NCI-H345 treated with DMSO at 0.1 percent for 48 hours (cell line): ENCODE measurements around the gene CRADD.

Experiments
- DNase-seq: peaks from one replicate; lab custom pipeline; 2025; ENCODE audit not compliant: unreplicated experiment; lab: John Stamatoyannopoulos, UW

The CRADD gene

GRCh38 chr12:93804392-93805179 lies 127.4 kb downstream of the CRADD start:
- DNase-seq = no peak

DNA sequence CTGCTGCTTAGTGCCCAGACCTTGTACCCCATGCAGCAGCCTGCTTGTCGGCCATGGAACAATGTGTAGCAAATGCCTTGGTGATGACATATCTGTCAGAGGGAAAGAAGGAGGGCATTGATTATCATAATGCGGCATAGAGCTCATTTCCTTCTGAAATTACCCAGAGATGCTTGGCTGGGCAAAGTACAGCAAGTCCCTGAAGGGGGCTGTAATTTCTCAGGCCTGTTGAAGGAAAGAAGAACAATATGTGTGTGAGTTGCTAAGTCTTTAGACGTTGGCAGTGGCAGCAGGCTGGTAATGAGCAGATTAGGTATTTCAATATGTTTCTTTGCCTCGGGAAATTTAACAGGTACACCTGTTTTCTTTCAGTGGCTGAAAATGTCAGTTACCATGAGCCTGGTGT lies 128.6 kb downstream of the CRADD start:
- DNase-seq = no peak

DNA sequence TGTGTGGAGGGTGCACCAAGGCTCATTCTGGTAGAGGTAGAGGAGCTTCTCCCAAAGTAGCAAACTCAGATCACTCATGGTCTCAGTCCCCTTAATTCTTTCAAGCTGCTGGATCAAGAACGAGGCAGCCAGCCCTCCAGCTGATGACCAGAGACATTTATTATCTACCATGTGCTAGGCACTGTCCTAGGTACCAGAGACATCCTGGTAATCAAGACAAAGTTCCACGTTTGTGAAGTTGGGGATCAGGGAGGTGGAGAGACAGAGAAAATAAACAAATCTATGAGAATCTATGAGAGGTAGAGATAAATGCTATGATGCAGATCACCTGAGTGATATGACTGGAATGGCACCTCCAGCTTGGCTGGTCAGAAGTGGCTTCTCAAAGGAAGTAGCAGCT lies 130.2 kb downstream of the CRADD start:
- no peak for DNase-seq

DNA sequence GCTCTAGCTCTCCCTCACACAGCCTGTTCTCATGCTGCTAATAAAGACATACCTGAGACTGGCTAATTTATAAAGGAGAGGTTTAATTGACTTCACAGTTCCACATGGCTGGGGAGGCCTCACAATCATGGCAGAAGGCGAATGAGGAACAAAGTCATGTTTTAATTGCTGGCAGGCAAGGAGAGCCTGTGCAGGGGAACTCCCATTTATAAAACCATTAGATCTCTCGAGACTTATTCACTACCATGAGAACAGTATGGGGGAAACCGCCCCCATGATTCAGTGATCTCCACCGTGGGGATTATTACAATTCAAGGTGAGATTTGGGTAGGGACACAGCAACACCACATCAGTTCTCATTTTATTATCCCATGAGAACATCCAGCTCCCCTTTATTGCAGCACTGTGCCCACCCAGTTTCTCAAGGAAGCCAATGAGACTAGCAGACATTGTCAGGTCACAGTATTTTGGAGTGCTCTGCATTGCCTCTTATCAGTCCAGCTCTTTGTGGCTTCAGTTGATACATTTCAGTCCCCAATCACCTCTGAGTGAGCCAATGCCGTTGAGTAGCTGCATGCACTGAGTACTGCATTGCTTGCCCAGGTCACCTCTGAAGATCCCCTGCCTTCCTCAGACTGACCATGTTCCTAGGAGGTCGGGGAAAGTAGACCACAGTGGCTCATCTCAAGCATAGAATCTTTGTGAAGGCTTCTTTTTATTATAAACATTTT lies 131.2 kb downstream of the CRADD start:
- no peak for DNase-seq

- no peak for DNase-seq
These were observed 135.5 kb downstream of the CRADD start for GRCh38 chr12:93812626-93813025.

DNA sequence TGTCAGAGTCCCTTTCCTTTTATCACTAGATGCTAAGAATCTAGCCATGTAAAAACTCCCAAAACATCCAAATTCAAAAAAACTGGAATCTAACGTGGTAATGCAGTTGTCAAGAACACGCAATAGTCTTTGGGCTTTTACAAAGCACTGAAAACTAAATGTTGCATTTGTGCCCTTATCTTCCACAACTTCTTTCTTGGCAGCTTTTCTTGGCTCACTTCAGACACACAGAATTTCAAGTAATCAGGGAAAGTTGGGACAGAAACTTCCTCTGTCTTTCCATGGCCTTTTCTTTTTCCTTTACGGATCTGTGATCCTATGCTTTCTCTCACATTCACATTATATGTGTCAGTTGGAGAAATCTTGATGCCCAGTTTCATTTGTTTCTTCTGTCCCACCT lies 136.0 kb downstream of the CRADD start:
- DNase-seq = no peak

GRCh38 chr12:93813972-93814821 lies 137.0 kb downstream of the CRADD start:
- no peak for DNase-seq

- DNase-seq = no peak
These were observed 141.4 kb downstream of the CRADD start for GRCh38 chr12:93818488-93819049.

DNA sequence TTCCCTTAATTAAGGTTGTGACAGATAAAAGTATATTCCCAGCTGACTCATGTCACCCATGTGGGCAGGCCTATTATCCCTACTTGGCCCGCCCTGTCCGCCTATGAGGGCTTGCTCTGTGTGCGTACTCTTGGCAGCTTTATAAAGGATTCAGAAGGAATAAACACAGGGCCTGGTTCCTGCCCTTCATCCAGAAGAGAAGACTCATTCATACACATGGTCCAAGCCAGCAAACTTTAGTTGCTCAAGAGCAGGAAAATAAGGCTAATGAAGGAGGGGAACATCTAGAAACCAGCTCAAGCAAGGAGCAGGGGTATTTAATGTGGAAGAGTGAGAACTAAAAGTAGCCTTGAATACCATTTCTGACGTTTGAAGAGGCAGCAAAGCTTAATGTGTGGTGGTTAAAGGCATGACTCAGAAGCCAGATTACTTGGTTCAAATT lies 141.9 kb downstream of the CRADD start:
- DNase-seq = no peak

DNA sequence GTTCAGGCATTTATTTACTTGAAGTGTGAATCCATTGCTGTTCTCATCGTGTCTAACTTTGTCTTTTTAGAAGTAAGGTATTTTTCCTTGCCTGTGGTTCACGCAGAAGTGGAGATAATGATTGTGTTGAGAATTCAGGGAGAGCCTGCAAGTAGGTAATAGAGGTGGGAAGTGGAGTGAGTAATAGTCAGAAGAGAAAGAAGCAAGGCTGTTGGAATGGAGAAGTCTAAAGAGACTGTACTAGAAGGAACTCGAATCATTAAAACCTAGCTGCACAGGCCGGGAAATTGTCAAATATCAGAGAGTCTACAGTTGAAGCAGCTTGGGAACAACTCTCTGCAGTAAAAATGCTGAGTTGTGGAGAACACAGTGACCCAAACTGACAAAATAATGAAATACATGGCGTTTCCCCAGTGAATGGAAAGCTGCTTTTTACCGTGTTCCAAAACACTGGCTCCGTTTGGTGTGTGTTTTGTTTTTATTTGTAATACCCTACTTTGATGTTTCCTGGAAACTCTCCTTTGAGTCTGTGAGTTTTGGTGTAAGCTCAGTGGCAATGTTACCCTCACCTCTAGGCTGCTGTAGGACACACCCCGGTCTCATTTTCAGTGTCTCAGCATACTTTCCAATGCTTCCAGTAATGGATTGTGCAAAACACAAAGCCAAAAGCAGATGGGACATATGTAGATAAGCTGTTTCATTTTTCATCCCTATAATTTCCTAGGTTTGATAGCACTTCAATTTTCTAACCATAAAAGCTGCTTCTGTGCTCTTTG lies 146.6 kb downstream of the CRADD start:
- DNase-seq = no peak

GRCh38 chr12:93824514-93825500 lies 147.6 kb downstream of the CRADD start:
- DNase-seq = no peak

DNA sequence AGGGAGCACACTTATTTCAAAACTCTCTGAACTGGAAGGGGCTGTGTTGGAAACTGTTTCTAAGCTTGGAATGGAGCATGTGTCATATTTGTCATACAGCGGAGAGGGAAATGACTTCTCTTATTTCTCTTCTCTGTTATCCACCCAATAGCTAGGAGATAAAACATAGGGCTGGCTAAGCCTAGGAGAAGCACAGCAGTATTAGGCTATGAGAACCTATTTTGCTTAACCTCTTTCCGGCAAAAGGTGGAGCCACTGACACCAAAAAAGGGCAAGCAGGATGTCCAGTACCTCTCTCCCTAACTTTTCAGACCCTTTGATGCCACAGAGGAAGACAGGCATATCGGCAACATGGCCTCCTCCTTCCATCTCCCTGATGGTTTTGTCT lies 148.3 kb downstream of the CRADD start:
- DNase-seq = no peak

- DNase-seq = no peak
These were observed 148.9 kb downstream of the CRADD start for GRCh38 chr12:93825931-93826555.

GRCh38 chr12:93827179-93827578 lies 150.0 kb downstream of the CRADD start:
- no peak for DNase-seq

GRCh38 chr12:93827669-93828068 lies 150.5 kb downstream of the CRADD start:
- peak; percentile 42 for DNase-seq

GRCh38 chr12:93829016-93829415 lies 151.8 kb downstream of the CRADD start:
- no peak for DNase-seq

- no peak for DNase-seq
These were observed 154.2 kb downstream of the CRADD start for GRCh38 chr12:93831374-93831773.

DNA sequence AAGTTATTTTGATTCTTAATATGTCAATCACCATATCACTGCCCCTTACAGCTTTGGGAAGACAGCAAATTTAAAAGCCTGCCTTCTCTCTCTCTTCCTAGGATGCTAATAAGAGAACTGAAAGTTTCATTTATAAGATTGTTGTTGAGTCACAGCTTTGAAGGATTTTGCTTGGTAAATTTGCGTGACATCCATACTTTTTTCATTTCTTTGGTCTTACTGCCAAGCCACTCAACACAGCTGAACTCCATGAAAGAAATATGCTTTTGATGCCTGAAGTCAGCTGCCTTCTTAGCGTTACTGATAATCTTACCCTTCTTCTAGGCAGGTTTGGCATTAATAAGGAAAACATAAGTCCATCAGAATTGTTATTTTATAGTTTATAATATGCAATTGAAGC lies 155.0 kb downstream of the CRADD start:
- DNase-seq = no peak

DNA sequence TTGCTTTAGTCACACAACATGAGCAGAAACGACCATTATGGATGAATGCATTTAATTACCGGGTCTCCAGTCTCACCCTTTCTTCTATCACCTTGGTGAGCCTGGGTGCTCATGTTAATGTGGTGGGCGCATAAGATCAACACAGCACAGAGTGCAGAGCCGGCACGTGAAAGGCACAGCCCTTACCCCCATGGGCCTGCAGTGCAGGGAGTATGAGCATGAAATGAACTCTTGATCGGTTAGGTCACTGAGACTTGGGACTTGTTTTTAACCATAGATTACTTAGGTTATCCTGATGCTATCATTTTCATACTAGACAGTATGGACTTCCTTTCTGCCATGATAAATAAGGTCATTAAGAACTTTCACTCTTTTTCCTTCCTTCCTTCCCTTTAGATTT lies 156.8 kb downstream of the CRADD start:
- no peak for DNase-seq
